Lung (tissue), 12 donors: ENCODE measurements around the gene DAGLA. TPM values are rescaled to one million over a fixed set of nuclear protein-coding genes. Genes with fewer than 3 reads are reported as not detected.

ENCODE experiments used
- ATAC-seq: fragments of 200-7000 bp; cut with Tn5 transposase; one replicate; pipeline ENCODE4 v1.9.1; 2020; ENCODE audit warnings: moderate number of reproducible peaks; ENCODE audit not compliant: insufficient read depth, low FRiP score
- DNase-seq, 3 donors: peaks; one replicate each; pipeline ENCODE4 v3.0.0-alpha.2; 2013 to 2017
- H3K27ac ChIP-seq, 2 donors: one replicate each; pipeline ENCODE4 v1.5.1; 2013; ENCODE audit warnings: mild to moderate bottlenecking in 2 of 2, moderate library complexity in 2 of 2, control low read depth in 1 of 2, inconsistent platforms in 1 of 2, low read depth in 1 of 2, low read length in 1 of 2
- H3K27me3 ChIP-seq, 3 donors: one replicate each; pipeline ENCODE4 v1.5.1; 2013; ENCODE audit warnings: low read length in 2 of 3; ENCODE audit not compliant: control insufficient read depth in 3 of 3, insufficient read depth in 3 of 3
- H3K36me3 ChIP-seq, 4 donors: one replicate each; pipeline ENCODE4 v1.5.1; 2013; ENCODE audit warnings: low read length in 4 of 4, mild to moderate bottlenecking in 1 of 4, moderate library complexity in 1 of 4; ENCODE audit not compliant: control insufficient read depth in 4 of 4, insufficient read depth in 4 of 4
- H3K4me1 ChIP-seq, 5 donors: one replicate each; pipeline ENCODE4 v1.5.1; 2013; ENCODE audit warnings: low read length in 5 of 5, mild to moderate bottlenecking in 2 of 5, moderate library complexity in 1 of 5; ENCODE audit not compliant: control insufficient read depth in 5 of 5, insufficient read depth in 5 of 5
- H3K4me3 ChIP-seq: one replicate; pipeline ENCODE4 v1.5.1; 2013; ENCODE audit warnings: mild to moderate bottlenecking, control low read depth, moderate library complexity
- H3K9ac ChIP-seq, 2 donors: one replicate each; pipeline ENCODE4 v1.5.1; 2013; ENCODE audit warnings: low read length in 2 of 2, control low read depth in 1 of 2; ENCODE audit not compliant: insufficient read depth in 1 of 2
- H3K9me3 ChIP-seq, 4 donors: one replicate each; pipeline ENCODE4 v1.5.1; 2013; ENCODE audit warnings: low read length in 3 of 4, mild to moderate bottlenecking in 1 of 4, moderate library complexity in 1 of 4; ENCODE audit not compliant: control insufficient read depth in 4 of 4, insufficient read depth in 3 of 4
- WGBS, 2 donors: extraction: QIAGEN DNeasy Blood & Tissue Kit; methylation state at CpG; one replicate each; pipeline ENCODE4 v1.1.7; 2013; 5-methylcytosine and 5-hydroxymethylcytosine counted together
- polyA plus RNA-seq, 2 donors: library from polyadenylated mRNA; stranded (reverse); fragments of 200-250 nt; gene quantifications; one replicate each; pipeline ENCODE4 v1.2.1, GENCODE V29; 2013
- total RNA-seq, 2 donors: library from RNA; depleted of rRNA in 1 of 2; stranded (reverse); fragments of >200 nt in 1 of 2; gene quantifications; one replicate each; pipeline ENCODE4 v1.2.1, GENCODE V29; 2014 to 2021
- TF ChIP-seq, protein P1 (sequence below): IDR thresholded peaks from 2 replicates; pipeline ENCODE4 v1.5.1; 2012; ENCODE audit warnings: mild to moderate bottlenecking; ENCODE audit errors: control extremely low read depth, extremely low read depth
- donor health status: control.
- donor health status: control.
- donor health status: Bipolar disorder and iron deficiency.
- donor health status: healthy.
- donor health status: DM: yes; HTN: yes; CAD: no.

The DAGLA gene
- total and polyA plus RNA-seq, 4 donors: 1.5 to 7.5 (median 2.9) TPM

DNA sequence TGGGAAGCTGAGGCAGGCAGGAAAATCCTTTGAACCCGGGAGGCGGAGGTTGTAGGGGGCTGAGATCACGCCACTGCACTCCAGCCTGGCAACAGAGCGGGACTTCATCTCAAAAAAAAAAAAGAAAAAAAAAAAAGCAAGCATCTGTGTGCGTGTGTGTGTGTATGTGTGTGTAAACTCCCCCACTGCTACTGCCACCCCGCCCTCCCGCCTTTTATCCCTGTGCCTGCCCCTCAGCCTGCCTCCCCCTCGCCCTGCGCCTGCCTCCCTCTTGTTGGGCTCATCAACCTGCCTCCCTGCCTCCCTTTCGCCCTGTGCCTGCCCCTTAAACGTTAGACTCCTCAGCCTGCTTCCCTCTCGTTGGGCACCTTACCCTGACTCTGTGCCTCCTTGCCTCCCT is 94.2 kb downstream of the DAGLA start:
- DNase-seq (no peak), ATAC-seq (no peak)
- H3K36me3 ChIP-seq: peaks cover 0 to 6% (median 2%) of the 10 kb centered on the region in 4 donors
- TF ChIP-seq, protein P1, sequence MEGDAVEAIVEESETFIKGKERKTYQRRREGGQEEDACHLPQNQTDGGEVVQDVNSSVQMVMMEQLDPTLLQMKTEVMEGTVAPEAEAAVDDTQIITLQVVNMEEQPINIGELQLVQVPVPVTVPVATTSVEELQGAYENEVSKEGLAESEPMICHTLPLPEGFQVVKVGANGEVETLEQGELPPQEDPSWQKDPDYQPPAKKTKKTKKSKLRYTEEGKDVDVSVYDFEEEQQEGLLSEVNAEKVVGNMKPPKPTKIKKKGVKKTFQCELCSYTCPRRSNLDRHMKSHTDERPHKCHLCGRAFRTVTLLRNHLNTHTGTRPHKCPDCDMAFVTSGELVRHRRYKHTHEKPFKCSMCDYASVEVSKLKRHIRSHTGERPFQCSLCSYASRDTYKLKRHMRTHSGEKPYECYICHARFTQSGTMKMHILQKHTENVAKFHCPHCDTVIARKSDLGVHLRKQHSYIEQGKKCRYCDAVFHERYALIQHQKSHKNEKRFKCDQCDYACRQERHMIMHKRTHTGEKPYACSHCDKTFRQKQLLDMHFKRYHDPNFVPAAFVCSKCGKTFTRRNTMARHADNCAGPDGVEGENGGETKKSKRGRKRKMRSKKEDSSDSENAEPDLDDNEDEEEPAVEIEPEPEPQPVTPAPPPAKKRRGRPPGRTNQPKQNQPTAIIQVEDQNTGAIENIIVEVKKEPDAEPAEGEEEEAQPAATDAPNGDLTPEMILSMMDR: no peak
- no peak overlapping the region for H3K27ac ChIP-seq
- no peak overlapping the region for H3K4me3 ChIP-seq
- H3K9ac ChIP-seq: no peak overlapping the region
- WGBS, 2 donors: 88 to 91% methylated on average over 12 of the region's 12 CpGs
- peaks cover 0 to 11% (median 10%) of the 10 kb centered on the region in 5 donors for H3K4me1 ChIP-seq
- H3K9me3 ChIP-seq: no peaks in the 10 kb centered on the region
- H3K27me3 ChIP-seq: no peaks in the 10 kb centered on the region

DNA sequence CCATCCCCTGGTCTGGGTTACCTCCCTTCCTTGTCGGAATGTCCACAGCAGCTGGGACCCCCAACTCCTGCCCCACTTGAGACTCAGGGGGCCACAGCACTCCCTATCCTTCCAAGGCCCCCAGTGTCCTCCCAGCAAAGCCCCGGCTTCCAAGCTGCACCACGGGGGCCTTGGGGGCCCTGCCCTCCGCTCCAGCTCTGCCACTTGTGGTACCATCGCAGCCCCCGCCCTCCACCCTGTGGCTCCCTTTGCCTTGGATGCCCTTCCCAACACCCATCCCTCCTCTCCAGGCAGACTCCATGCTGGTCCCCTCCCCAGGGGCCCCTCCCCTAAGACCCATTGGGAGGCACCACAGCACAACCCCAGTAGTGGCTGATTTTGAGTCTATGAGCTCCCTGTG is 94.9 kb downstream of the DAGLA start:
- 97% methylated on average over 6 of the region's 6 CpGs for WGBS, 2 donors
- no peak for ATAC-seq
- H3K36me3 ChIP-seq: peaks cover 0 to 6% (median 2%) of the 10 kb centered on the region in 4 donors
- H3K4me3 ChIP-seq: no peak overlapping the region
- no peak overlapping the region for H3K9ac ChIP-seq
- TF ChIP-seq, protein P1: no peak
- no peak overlapping the region for H3K27ac ChIP-seq
- peaks cover 0 to 10% (median 3%) of the 10 kb centered on the region in 5 donors for H3K4me1 ChIP-seq
- no peaks in the 10 kb centered on the region for H3K27me3 ChIP-seq
- DNase-seq: no peak
- H3K9me3 ChIP-seq: no peaks in the 10 kb centered on the region

DNA sequence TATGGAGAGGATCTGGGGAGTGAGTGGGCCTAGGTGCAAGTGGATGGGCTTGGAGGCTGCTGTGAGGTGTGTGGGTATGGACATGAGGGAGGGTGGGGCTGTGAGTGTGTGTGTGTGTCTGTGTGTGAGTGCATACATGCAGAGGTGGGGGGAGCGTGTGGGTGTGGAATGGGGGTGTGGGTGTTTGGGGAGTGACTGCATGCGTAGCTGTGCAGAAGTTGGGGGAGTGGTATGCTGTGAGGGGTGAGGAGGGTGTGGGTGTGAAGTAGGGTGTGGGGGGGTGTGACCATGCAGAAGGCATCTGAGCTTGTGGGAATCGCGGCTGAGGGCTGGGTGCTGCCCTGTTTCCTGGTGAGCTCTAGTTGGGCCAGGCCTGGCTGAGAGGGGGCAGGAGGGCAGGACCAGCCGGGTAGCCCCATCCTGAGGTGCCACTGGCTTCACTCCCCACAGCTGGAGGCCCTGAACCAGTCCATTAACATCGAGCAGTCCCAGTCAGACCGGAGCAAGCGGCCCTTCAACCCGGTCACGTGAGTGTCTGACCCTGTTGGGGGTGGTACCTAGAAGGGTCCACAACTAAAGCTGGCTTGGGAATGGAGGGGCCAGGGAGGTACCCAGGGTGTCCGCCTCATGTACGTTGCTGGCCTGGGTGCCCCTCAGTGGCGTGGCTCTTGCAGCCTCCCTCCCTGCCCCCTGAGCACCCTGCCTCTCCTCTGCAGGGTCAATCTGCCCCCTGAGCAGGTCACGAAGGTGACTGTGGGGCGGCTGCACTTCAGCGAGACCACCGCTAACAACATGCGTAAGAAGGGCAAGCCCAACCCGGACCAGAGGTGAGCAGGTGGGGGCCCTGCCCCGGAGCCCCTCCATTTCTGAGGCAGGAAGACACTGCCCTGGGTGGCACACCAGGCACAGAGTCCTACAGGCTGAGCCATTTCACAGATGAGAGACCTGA is 95.7 kb downstream of the DAGLA start:
- Histone ChIP-seq H3K36me3 (peaks cover 0 to 6% (median 2%) of the 10 kb centered on the region in 4 donors), H3K27me3 (no peaks in the 10 kb centered on the region), H3K9ac (no peak overlapping the region), H3K4me3 (no peak overlapping the region), H3K9me3 (no peaks in the 10 kb centered on the region), H3K27ac (no peak overlapping the region), H3K4me1 (peaks cover 0 to 10% (median 3%) of the 10 kb centered on the region in 5 donors)
- DNase-seq: no peak
- 82 to 93% methylated on average over 20 of the region's 20 CpGs for WGBS, 2 donors
- no peak for ATAC-seq
- TF ChIP-seq, protein P1: no peak
